GM12878 (cell line): ENCODE data around the gene MTR. TPM values are rescaled to one million over a fixed set of nuclear protein-coding genes. Genes with fewer than 3 reads are reported as not detected.

Source experiments
- ATAC-seq: fragments of 200-7000 bp; cut with Tn5 transposase; 3 replicates; pipeline ENCODE4 v1.9.1; 2020; ENCODE audit warnings: mild to moderate bottlenecking, moderate library complexity
- BruUV-seq: library from RNA; stranded (reverse); fragments of 400-500 nt; replicated peaks from 2 replicates; lab custom pipeline; 2021; lab: Mats Ljungman, UMichigan
- CTCF ChIA-PET: fragments of 300-600 bp; sonication (Branson Sonifier 250); formaldehyde crosslinking; extraction: SDS; loops from one replicate; lab custom pipeline; 2021; ENCODE audit warnings: inconsistent platforms; lab: Yijun Ruan, JAX
- POLR2A ChIA-PET: fragments of 350-600 bp; formaldehyde crosslinking; extraction: SDS; loops from one replicate; lab custom pipeline; 2021; ENCODE audit warnings: inconsistent platforms; lab: Charles Lee
- RAD21 ChIA-PET: fragments of 300-600 bp; sonication (Branson Sonifier 250); formaldehyde crosslinking; loops from one replicate; lab custom pipeline; 2023; ENCODE audit warnings: antibody characterized with exemption; ENCODE audit not compliant: unreplicated experiment; lab: Charles Lee
- SMC1A ChIA-PET: fragments of 300-600 bp; sonication (Branson Sonifier 250); formaldehyde crosslinking; loops from one replicate; lab custom pipeline; 2023; ENCODE audit not compliant: unreplicated experiment, uncharacterized antibody; lab: Charles Lee
- DNase-seq: peaks from one replicate; pipeline ENCODE4 v3.0.0-alpha.2; 2011; ENCODE audit warnings: low read depth, low spot score
- FAIRE-seq: peaks from 3 replicates; lab custom pipeline; 2011; peaks lifted over from hg19 to GRCh38; lab: Jason Lieb, UNC
- H2AFZ ChIP-seq: 2 replicates; pipeline ENCODE4 v1.6.0; 2011; ENCODE audit warnings: low read depth, low read length, control low read depth; ENCODE audit not compliant: control insufficient read depth
- H3K27ac ChIP-seq: 2 replicates; pipeline ENCODE4 v1.5.1; 2011; ENCODE audit warnings: control low read depth; ENCODE audit not compliant: control insufficient read depth, insufficient read depth
- H3K27me3 ChIP-seq, 2 experiments: replicated peaks in 1 of 2; 2 replicates each; pipeline versions ENCODE4 v1.6.0 to v1.6.1; 2011; ENCODE audit warnings: low read length in 1 of 2; ENCODE audit not compliant: control insufficient read depth in 2 of 2, insufficient read depth in 2 of 2
- H3K36me3 ChIP-seq, 2 experiments: 2 replicates each; pipeline ENCODE4 v1.5.1; 2011; ENCODE audit warnings: low read length in 1 of 2; ENCODE audit not compliant: control insufficient read depth in 2 of 2, insufficient read depth in 2 of 2
- H3K4me1 ChIP-seq: 2 replicates; pipeline ENCODE4 v1.6.1; 2011; ENCODE audit warnings: mild to moderate bottlenecking, low read length, moderate library complexity, mixed read lengths; ENCODE audit not compliant: control insufficient read depth, insufficient read depth
- H3K4me2 ChIP-seq: 2 replicates; pipeline ENCODE4 v1.6.0; 2011; ENCODE audit warnings: control low read depth; ENCODE audit not compliant: control insufficient read depth, insufficient read depth
- H3K4me3 ChIP-seq: fragments of 200-600 bp; sonication (generic); 2 replicates; pipeline ENCODE4 v1.5.1; 2016
- H3K79me2 ChIP-seq: 2 replicates; pipeline ENCODE4 v1.6.0; 2011; ENCODE audit warnings: low read length; ENCODE audit not compliant: control insufficient read depth, insufficient read depth
- H3K9ac ChIP-seq: 2 replicates; pipeline ENCODE4 v1.8.0; 2011; ENCODE audit warnings: low read length, control low read depth, mixed read lengths; ENCODE audit not compliant: control insufficient read depth, insufficient read depth
- H3K9me3 ChIP-seq: replicated peaks from 3 replicates; pipeline ENCODE4 v1.5.1; 2011; ENCODE audit warnings: mild to moderate bottlenecking, low read length; ENCODE audit not compliant: control insufficient read depth, insufficient read depth
- H4K20me1 ChIP-seq: 2 replicates; pipeline ENCODE4 v1.6.0; 2011; ENCODE audit not compliant: control insufficient read depth, insufficient read depth
- FOS ChIP-seq: IDR thresholded peaks from 3 replicates; pipeline ENCODE4 v1.6.1; 2011; ENCODE audit warnings: borderline replicate concordance; ENCODE audit not compliant: insufficient read length; ENCODE audit errors: extremely low read depth
- IRF4 ChIP-seq: IDR thresholded peaks from 2 replicates; pipeline ENCODE4 v1.6.1; 2011; ENCODE audit warnings: low read depth, low read length
- NR2F1 ChIP-seq: fragments of 450-650 bp; conservative IDR thresholded peaks from 2 replicates; pipeline ENCODE4 v1.6.1; 2017; ENCODE audit warnings: mild to moderate bottlenecking
- POLR2AphosphoS5 ChIP-seq: IDR thresholded peaks from 2 replicates; pipeline ENCODE4 v1.6.1; 2011; ENCODE audit warnings: mild to moderate bottlenecking, low read length, inconsistent platforms
- RELA ChIP-seq: fragments of 450-650 bp; IDR thresholded peaks from 2 replicates; pipeline ENCODE4 v1.8.0; 2014; ENCODE audit warnings: borderline replicate concordance; ENCODE audit not compliant: partially characterized antibody
- RFX5 ChIP-seq: IDR thresholded peaks from 2 replicates; pipeline ENCODE4 v1.6.1; 2011; ENCODE audit warnings: low read depth, low read length, improper control_type of control experiment
- SPI1 ChIP-seq: IDR thresholded peaks from 2 replicates; pipeline ENCODE4 v1.6.1; 2011; ENCODE audit warnings: low read depth, mild to moderate bottlenecking, low read length, moderate library complexity, borderline replicate concordance; ENCODE audit not compliant: insufficient read depth
- ZNF384 ChIP-seq: IDR thresholded peaks from 2 replicates; pipeline ENCODE4 v1.6.1; 2012; ENCODE audit warnings: low read depth, mild to moderate bottlenecking, low read length, improper control_type of control experiment, borderline replicate concordance
- ZNF622 ChIP-seq: fragments of 450-650 bp; IDR thresholded peaks from 2 replicates; pipeline ENCODE4 v1.6.1; 2017; ENCODE audit warnings: mild to moderate bottlenecking, inconsistent platforms
- ZSCAN29 ChIP-seq: fragments of 450-650 bp; IDR thresholded peaks from 2 replicates; pipeline ENCODE4 v1.6.1; 2017; ENCODE audit warnings: mild to moderate bottlenecking, moderate library complexity
- WGBS: methylation state at CpG from one replicate; pipeline ENCODE4 v1.1.6; 2016; ENCODE audit warnings: low lambda C conversion rate; ENCODE audit not compliant: insufficient replicate concordance, insufficient coverage; ENCODE audit errors: missing lambda C conversion rate; 5-methylcytosine and 5-hydroxymethylcytosine counted together
- in situ Hi-C: fragments of 300-500 bp; cut with MboI; formaldehyde crosslinking; loops from 9 replicates; pipeline ENCODE4 v1.14.3; 2018; ENCODE audit warnings: mixed read lengths
- intact Hi-C: fragments of 100-400 bp; cut with micrococcal nuclease; formaldehyde crosslinking; loops from one replicate; pipeline ENCODE4 v1.14.2; 2022; ENCODE audit not compliant: unreplicated experiment
- polyA plus RNA-seq, 11 experiments: library from polyadenylated mRNA; depleted of rRNA in 4 of 11; unstranded in 6 of 11; stranded (reverse) in 5 of 11; fragments of >200 nt; fragmentation: Nextera tagmentation in 4 of 11; fragmentation: Illumina TruSeq in 1 of 11; extraction: Ambion mirVana in 4 of 11; extraction: Trizol in 1 of 11; gene quantifications; 1 replicate in 1 of 11; 2 replicates in 10 of 11; pipeline versions ENCODE4 v1.2.1 to v1.2.3, GENCODE V29; 2011 to 2016; ENCODE audit warnings: inconsistent platforms in 2 of 11, missing spikeins in 2 of 11, low read depth in 1 of 11
- total RNA-seq, 4 experiments: library from RNA; depleted of rRNA in 3 of 4; stranded (reverse); fragments of >200 nt in 3 of 4; fragmentation: Illumina TruSeq in 1 of 4; extraction: Trizol in 1 of 4; gene quantifications; 2 replicates each; pipeline versions ENCODE4 v1.2.1 to v1.2.3, GENCODE V29; 2013 to 2021
- TF ChIP-seq, protein P1 (sequence below): fragments of 450-650 bp; IDR thresholded peaks from 2 replicates; pipeline ENCODE4 v1.6.1; 2017; ENCODE audit warnings: mild to moderate bottlenecking, moderate library complexity
- TF ChIP-seq, protein P2 (sequence below): fragments of 450-650 bp; IDR thresholded peaks from 2 replicates; pipeline ENCODE4 v1.6.1; 2017; ENCODE audit warnings: low read depth, mild to moderate bottlenecking, moderate library complexity

MTR gene
- total and polyA plus RNA-seq, 10 of the 15 experiments (the other 5 are each of a cell fraction or from before 2014, with no cell fraction given): 2.4 to 38.7 (median 16.5) TPM

DNA sequence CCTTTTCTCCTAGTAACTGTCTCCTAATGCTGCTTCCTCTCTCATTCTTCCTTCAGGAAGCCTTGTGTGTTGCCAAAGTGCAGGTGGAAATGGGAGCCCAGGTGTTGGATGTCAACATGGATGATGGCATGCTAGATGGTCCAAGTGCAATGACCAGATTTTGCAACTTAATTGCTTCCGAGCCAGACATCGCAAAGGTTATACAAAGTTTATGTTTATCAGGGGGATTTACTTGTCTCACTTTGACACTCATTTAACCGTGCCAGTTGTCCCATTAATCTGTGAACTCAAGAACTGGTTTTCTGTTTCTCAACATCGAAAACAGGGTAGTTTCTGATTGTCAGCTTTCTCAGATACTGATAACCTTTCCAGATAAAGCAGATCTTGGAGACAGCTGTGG is 40.4 kb downstream of the MTR start (continued):
- TF ChIP-seq, protein P1, sequence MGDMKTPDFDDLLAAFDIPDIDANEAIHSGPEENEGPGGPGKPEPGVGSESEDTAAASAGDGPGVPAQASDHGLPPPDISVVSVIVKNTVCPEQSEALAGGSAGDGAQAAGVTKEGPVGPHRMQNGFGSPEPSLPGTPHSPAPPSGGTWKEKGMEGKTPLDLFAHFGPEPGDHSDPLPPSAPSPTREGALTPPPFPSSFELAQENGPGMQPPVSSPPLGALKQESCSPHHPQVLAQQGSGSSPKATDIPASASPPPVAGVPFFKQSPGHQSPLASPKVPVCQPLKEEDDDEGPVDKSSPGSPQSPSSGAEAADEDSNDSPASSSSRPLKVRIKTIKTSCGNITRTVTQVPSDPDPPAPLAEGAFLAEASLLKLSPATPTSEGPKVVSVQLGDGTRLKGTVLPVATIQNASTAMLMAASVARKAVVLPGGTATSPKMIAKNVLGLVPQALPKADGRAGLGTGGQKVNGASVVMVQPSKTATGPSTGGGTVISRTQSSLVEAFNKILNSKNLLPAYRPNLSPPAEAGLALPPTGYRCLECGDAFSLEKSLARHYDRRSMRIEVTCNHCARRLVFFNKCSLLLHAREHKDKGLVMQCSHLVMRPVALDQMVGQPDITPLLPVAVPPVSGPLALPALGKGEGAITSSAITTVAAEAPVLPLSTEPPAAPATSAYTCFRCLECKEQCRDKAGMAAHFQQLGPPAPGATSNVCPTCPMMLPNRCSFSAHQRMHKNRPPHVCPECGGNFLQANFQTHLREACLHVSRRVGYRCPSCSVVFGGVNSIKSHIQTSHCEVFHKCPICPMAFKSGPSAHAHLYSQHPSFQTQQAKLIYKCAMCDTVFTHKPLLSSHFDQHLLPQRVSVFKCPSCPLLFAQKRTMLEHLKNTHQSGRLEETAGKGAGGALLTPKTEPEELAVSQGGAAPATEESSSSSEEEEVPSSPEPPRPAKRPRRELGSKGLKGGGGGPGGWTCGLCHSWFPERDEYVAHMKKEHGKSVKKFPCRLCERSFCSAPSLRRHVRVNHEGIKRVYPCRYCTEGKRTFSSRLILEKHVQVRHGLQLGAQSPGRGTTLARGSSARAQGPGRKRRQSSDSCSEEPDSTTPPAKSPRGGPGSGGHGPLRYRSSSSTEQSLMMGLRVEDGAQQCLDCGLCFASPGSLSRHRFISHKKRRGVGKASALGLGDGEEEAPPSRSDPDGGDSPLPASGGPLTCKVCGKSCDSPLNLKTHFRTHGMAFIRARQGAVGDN: no peak
- TF ChIP-seq FOS: no peak
- no peak for TF ChIP-seq RELA
- no peak for TF ChIP-seq NR2F1
- TF ChIP-seq ZSCAN29: no peak

DNA sequence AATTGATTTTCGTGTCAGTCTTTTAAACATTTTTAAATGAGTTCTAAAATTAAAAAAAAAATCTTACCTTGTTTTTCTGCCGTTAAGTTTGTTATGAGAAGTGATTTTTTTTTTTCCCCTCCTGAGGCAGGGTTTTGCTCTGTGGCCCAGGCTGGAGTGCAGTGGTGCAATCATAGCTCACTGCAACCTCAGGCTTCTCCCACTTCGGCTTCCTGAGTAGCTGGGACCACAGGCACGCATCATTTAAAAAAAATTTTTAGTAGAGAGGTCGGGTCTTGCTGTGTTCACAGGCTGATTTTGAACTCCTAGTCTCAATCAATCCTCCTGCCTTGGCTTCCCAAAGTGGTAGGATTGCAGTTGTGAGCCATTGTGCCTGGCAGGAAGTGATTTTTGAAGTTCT is 41.1 kb downstream of the MTR start:
- CTCF ChIA-PET: interaction anchor here (1.3 kb wide), 1 partner anchor 10 kb away, joined by 3 read pairs; no protein-coding TSS in a partner anchor
- ATAC-seq: no peak
- H3K27ac ChIP-seq: no peak overlapping the region
- H3K36me3 ChIP-seq: peaks cover 8 to 43% of the 10 kb centered on the region in 2 experiments
- RAD21 ChIA-PET: interaction anchor here (0.6 kb wide), 1 partner anchor 17 kb away, joined by 3 read pairs; no protein-coding TSS in a partner anchor
- FAIRE-seq: no peak
- POLR2A ChIA-PET: no interaction called here
- H3K27me3 ChIP-seq: no peaks in the 10 kb centered on the region
- no peak for DNase-seq
- no peak overlapping the region for H2AFZ ChIP-seq
- BruUV-seq: no TSS peak
- no peaks in the 10 kb centered on the region for H3K79me2 ChIP-seq
- H4K20me1 ChIP-seq: no peaks in the 10 kb centered on the region
- 83% methylated on average over 5 of the region's 5 CpGs for WGBS
- H3K9ac ChIP-seq: no peak overlapping the region
- H3K4me3 ChIP-seq: no peak overlapping the region
- SMC1A ChIA-PET: interaction anchor here (0.9 kb wide), 1 partner anchor 10 kb away, joined by 4 read pairs; no protein-coding TSS in a partner anchor
- in situ Hi-C loops (no loop called here), intact Hi-C loops (no loop called here)
- no peaks in the 10 kb centered on the region for H3K4me1 ChIP-seq
- H3K9me3 ChIP-seq: no peaks in the 10 kb centered on the region
- no peak overlapping the region for H3K4me2 ChIP-seq
- no peak for TF ChIP-seq SPI1
- TF ChIP-seq IRF4: no peak
- TF ChIP-seq POLR2AphosphoS5: no peak
- TF ChIP-seq RFX5: no peak
- no peak for TF ChIP-seq ZNF384
- no peak for TF ChIP-seq NR2F1
- TF ChIP-seq, protein P2, sequence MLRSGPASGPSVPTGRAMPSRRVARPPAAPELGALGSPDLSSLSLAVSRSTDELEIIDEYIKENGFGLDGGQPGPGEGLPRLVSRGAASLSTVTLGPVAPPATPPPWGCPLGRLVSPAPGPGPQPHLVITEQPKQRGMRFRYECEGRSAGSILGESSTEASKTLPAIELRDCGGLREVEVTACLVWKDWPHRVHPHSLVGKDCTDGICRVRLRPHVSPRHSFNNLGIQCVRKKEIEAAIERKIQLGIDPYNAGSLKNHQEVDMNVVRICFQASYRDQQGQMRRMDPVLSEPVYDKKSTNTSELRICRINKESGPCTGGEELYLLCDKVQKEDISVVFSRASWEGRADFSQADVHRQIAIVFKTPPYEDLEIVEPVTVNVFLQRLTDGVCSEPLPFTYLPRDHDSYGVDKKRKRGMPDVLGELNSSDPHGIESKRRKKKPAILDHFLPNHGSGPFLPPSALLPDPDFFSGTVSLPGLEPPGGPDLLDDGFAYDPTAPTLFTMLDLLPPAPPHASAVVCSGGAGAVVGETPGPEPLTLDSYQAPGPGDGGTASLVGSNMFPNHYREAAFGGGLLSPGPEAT: no peak
- TF ChIP-seq ZNF622: no peak
